CD4-positive, CD25-positive, alpha-beta regulatory T cell (primary cell): ENCODE measurements around the gene MFRP. TPM values are rescaled to one million over a fixed set of nuclear protein-coding genes. Genes with fewer than 3 reads are reported as not detected.
A peak's percentile ranks its signal among the peaks of the same experiment; 100 is the strongest.

ENCODE experiments used
- ATAC-seq, 2 donors: fragments of 150-1000 bp; cut with Tn5 transposase; one replicate each; pipeline ENCODE4 v1.10.0; 2021; ENCODE audit warnings: low read depth in 2 of 2, moderate number of reproducible peaks in 2 of 2, moderate library complexity in 1 of 2
- DNase-seq, 3 donors: peaks; one replicate each; pipeline versions ENCODE4 v3.0.0 to v3.0.0-alpha.2; 2012 to 2022; ENCODE audit warnings: mixed read lengths in 1 of 3
- H3K27ac ChIP-seq: one replicate; pipeline ENCODE4 v1.7.0; 2013; ENCODE audit warnings: mild to moderate bottlenecking, low read length; ENCODE audit not compliant: insufficient read depth, poor library complexity, severe bottlenecking
- H3K27me3 ChIP-seq: one replicate; pipeline ENCODE4 v1.7.0; 2013; ENCODE audit warnings: low read length; ENCODE audit not compliant: control insufficient read depth, insufficient read depth
- H3K36me3 ChIP-seq: one replicate; pipeline ENCODE4 v1.7.0; 2013; ENCODE audit warnings: mild to moderate bottlenecking, low read length, moderate library complexity; ENCODE audit not compliant: control insufficient read depth, insufficient read depth
- H3K4me1 ChIP-seq: 2 replicates; pipeline ENCODE4 v1.7.0; 2013; ENCODE audit warnings: mild to moderate bottlenecking, low read length; ENCODE audit not compliant: insufficient read depth, control insufficient read depth, poor library complexity, severe bottlenecking
- H3K4me3 ChIP-seq: one replicate; pipeline ENCODE4 v1.7.0; 2013; ENCODE audit warnings: low read depth, mild to moderate bottlenecking, low read length, moderate library complexity
- H3K9me3 ChIP-seq, 2 experiments: 1 replicate in 1 of 2; 2 replicates in 1 of 2; pipeline ENCODE4 v1.7.0; 2013; ENCODE audit warnings: low read length in 2 of 2, mild to moderate bottlenecking in 1 of 2, moderate library complexity in 1 of 2; ENCODE audit not compliant: control insufficient read depth in 2 of 2
- H3K27ac Mint-ChIP-seq, 3 donors: one replicate each; pipeline ENCODE4 v1.8.0; 2020 to 2022; ENCODE audit warnings: mild to moderate bottlenecking in 3 of 3, mixed read lengths in 3 of 3, moderate library complexity in 2 of 3
- H3K27me3 Mint-ChIP-seq: one replicate; pipeline ENCODE4 v1.8.0; 2022; ENCODE audit warnings: mild to moderate bottlenecking, mixed read lengths
- H3K36me3 Mint-ChIP-seq: one replicate; pipeline ENCODE4 v1.8.0; 2020; ENCODE audit warnings: mixed read lengths
- H3K4me1 Mint-ChIP-seq, 4 donors: one replicate each; pipeline ENCODE4 v1.8.0; 2020 to 2022; ENCODE audit warnings: mixed read lengths in 4 of 4, mild to moderate bottlenecking in 1 of 4
- H3K4me3 Mint-ChIP-seq, 4 donors: one replicate each; pipeline ENCODE4 v1.8.0; 2020 to 2022; ENCODE audit warnings: mild to moderate bottlenecking in 4 of 4, mixed read lengths in 4 of 4, moderate library complexity in 3 of 4
- H3K9me3 Mint-ChIP-seq, 7 donors: one replicate each; pipeline ENCODE4 v1.8.0; 2020 to 2022; ENCODE audit warnings: mixed read lengths in 7 of 7, mild to moderate bottlenecking in 3 of 7, moderate library complexity in 2 of 7
- polyA plus RNA-seq, 4 donors: library from polyadenylated mRNA; unstranded; fragments of 300-500 nt; fragmentation: Illumina TruSeq; gene quantifications; one replicate each; pipeline ENCODE4 v1.2.3, GENCODE V29; 2021
- total RNA-seq: library from RNA; stranded (reverse); gene quantifications from one replicate; pipeline ENCODE4 v1.2.3, GENCODE V29; 2022

The MFRP gene
- total and polyA plus RNA-seq, 5 donors from 2014 or later: not detected

GRCh38 chr11:119350302-119350701 is 3.8 kb upstream of the MFRP start:
- Mint-ChIP-seq H3K9me3 (peaks cover 0 to 2% (median 0%) of the 10 kb centered on the region in 7 donors), H3K4me3 (no peak overlapping the region), H3K4me1 (peaks cover 0 to 2% (median 0%) of the 10 kb centered on the region in 4 donors), H3K27ac (no peak overlapping the region), H3K27me3 (peaks cover 54% of the 10 kb centered on the region), H3K36me3 (no peaks in the 10 kb centered on the region)
- ATAC-seq: no peak
- Histone ChIP-seq H3K9me3 (no peaks in the 10 kb centered on the region), H3K27me3 (peaks cover 6% of the 10 kb centered on the region), H3K36me3 (no peaks in the 10 kb centered on the region), H3K4me3 (no peak overlapping the region), H3K4me1 (no peaks in the 10 kb centered on the region), H3K27ac (no peak overlapping the region)
- DNase-seq: peak in 1 of 3 donors; percentile 34

- Mint-ChIP-seq H3K4me3 (no peak overlapping the region), H3K9me3 (peaks cover 0 to 2% (median 0%) of the 10 kb centered on the region in 7 donors), H3K4me1 (no peaks in the 10 kb centered on the region), H3K27me3 (peaks cover 53% of the 10 kb centered on the region), H3K27ac (no peak overlapping the region), H3K36me3 (no peaks in the 10 kb centered on the region)
- H3K27me3 ChIP-seq: peaks cover 6% of the 10 kb centered on the region
- H3K27ac ChIP-seq: no peak overlapping the region
- no peaks in the 10 kb centered on the region for H3K9me3 ChIP-seq
- H3K36me3 ChIP-seq: no peaks in the 10 kb centered on the region
- H3K4me1 ChIP-seq: no peaks in the 10 kb centered on the region
- ATAC-seq (no peak), DNase-seq (no peak)
- H3K4me3 ChIP-seq: no peak overlapping the region
These were observed 1.6 kb upstream of the MFRP start for GRCh38 chr11:119347940-119348605.

- Histone ChIP-seq H3K4me1 (no peaks in the 10 kb centered on the region), H3K9me3 (no peaks in the 10 kb centered on the region), H3K4me3 (no peak overlapping the region), H3K27ac (no peak overlapping the region), H3K36me3 (no peaks in the 10 kb centered on the region), H3K27me3 (peaks cover 4% of the 10 kb centered on the region)
- H3K9me3 Mint-ChIP-seq: peaks cover 0 to 2% (median 0%) of the 10 kb centered on the region in 7 donors
- H3K27ac Mint-ChIP-seq: no peak overlapping the region
- H3K27me3 Mint-ChIP-seq: peaks cover 52% of the 10 kb centered on the region
- H3K4me3 Mint-ChIP-seq: no peak overlapping the region
- no peaks in the 10 kb centered on the region for H3K4me1 Mint-ChIP-seq
- H3K36me3 Mint-ChIP-seq: no peaks in the 10 kb centered on the region
- ATAC-seq (no peak), DNase-seq (no peak)
These were observed 737 bp upstream of the MFRP start for GRCh38 chr11:119347242-119347641.

- Mint-ChIP-seq H3K4me3 (no peak overlapping the region), H3K36me3 (no peaks in the 10 kb centered on the region), H3K9me3 (peaks cover 0 to 2% (median 0%) of the 10 kb centered on the region in 7 donors), H3K27me3 (peaks cover 57% of the 10 kb centered on the region), H3K27ac (peak overlapping the region in 1 of 3 donors; percentile 52), H3K4me1 (peaks cover 0 to 7% (median 5%) of the 10 kb centered on the region in 4 donors)
- Histone ChIP-seq H3K9me3 (no peaks in the 10 kb centered on the region), H3K4me1 (peaks cover 3% of the 10 kb centered on the region), H3K27ac (no peak overlapping the region), H3K4me3 (no peak overlapping the region), H3K36me3 (no peaks in the 10 kb centered on the region), H3K27me3 (peaks cover 4% of the 10 kb centered on the region)
- DNase-seq: no peak
- no peak for ATAC-seq
These were observed 820 bp downstream of the MFRP start for GRCh38 chr11:119345685-119346084.

GRCh38 chr11:119344291-119345010 is 2.1 kb downstream of the MFRP start:
- no peak overlapping the region for H3K27ac ChIP-seq
- peaks cover 52% of the 10 kb centered on the region for H3K27me3 Mint-ChIP-seq
- H3K9me3 ChIP-seq: no peaks in the 10 kb centered on the region
- H3K4me1 ChIP-seq: peaks cover 15% of the 10 kb centered on the region
- H3K4me1 Mint-ChIP-seq: peaks cover 0 to 8% (median 5%) of the 10 kb centered on the region in 4 donors
- ATAC-seq (no peak), DNase-seq (no peak)
- no peak overlapping the region for H3K4me3 Mint-ChIP-seq
- H3K36me3 ChIP-seq: no peaks in the 10 kb centered on the region
- peak overlapping the region in 1 of 3 donors; percentile 10 for H3K27ac Mint-ChIP-seq
- no peaks in the 10 kb centered on the region for H3K36me3 Mint-ChIP-seq
- peaks cover 0 to 2% (median 0%) of the 10 kb centered on the region in 7 donors for H3K9me3 Mint-ChIP-seq
- no peak overlapping the region for H3K4me3 ChIP-seq
- peaks cover 4% of the 10 kb centered on the region for H3K27me3 ChIP-seq

- peaks cover 0 to 7% (median 0%) of the 10 kb centered on the region in 7 donors for H3K9me3 Mint-ChIP-seq
- H3K4me3 Mint-ChIP-seq: no peak overlapping the region
- H3K27ac Mint-ChIP-seq: no peak overlapping the region
- H3K27me3 Mint-ChIP-seq: peaks cover 59% of the 10 kb centered on the region
- Histone ChIP-seq H3K4me1 (peaks cover 20% of the 10 kb centered on the region), H3K36me3 (no peaks in the 10 kb centered on the region), H3K4me3 (no peak overlapping the region), H3K27me3 (peaks cover 4% of the 10 kb centered on the region), H3K9me3 (no peaks in the 10 kb centered on the region), H3K27ac (no peak overlapping the region)
- ATAC-seq (no peak), DNase-seq (no peak)
- H3K36me3 Mint-ChIP-seq: no peaks in the 10 kb centered on the region
- H3K4me1 Mint-ChIP-seq: peaks cover 0 to 15% (median 8%) of the 10 kb centered on the region in 4 donors
These were observed 2.8 kb downstream of the MFRP start for GRCh38 chr11:119343726-119344125.

GRCh38 chr11:119342362-119343130 is 4.0 kb downstream of the MFRP start:
- Histone ChIP-seq H3K36me3 (no peaks in the 10 kb centered on the region), H3K4me3 (no peak overlapping the region), H3K27ac (no peak overlapping the region), H3K27me3 (peaks cover 4% of the 10 kb centered on the region), H3K9me3 (no peaks in the 10 kb centered on the region), H3K4me1 (peaks cover 25% of the 10 kb centered on the region)
- H3K27me3 Mint-ChIP-seq: peaks cover 60% of the 10 kb centered on the region
- H3K4me3 Mint-ChIP-seq: peak overlapping the region in 1 of 4 donors; percentile 45
- H3K36me3 Mint-ChIP-seq: peaks cover 3% of the 10 kb centered on the region
- peaks cover 0 to 7% (median 0%) of the 10 kb centered on the region in 7 donors for H3K9me3 Mint-ChIP-seq
- no peak overlapping the region for H3K27ac Mint-ChIP-seq
- ATAC-seq (no peak), DNase-seq (no peak)
- H3K4me1 Mint-ChIP-seq: peaks cover 5 to 24% (median 14%) of the 10 kb centered on the region in 4 donors
